NT2/D1 (cell line): ENCODE data around the gene ADORA1.

ENCODE experiments used
- SUZ12 ChIP-seq: IDR thresholded peaks from 2 replicates; pipeline ENCODE4 v1.6.1; 2011; ENCODE audit not compliant: insufficient read length, insufficient read depth; ENCODE audit errors: extremely low read depth
- YY1 ChIP-seq: IDR thresholded peaks from 2 replicates; pipeline ENCODE4 v1.6.1; 2011; ENCODE audit not compliant: insufficient read length, insufficient read depth
- ZNF274 ChIP-seq: IDR thresholded peaks from 2 replicates; pipeline ENCODE4 v1.6.1; 2011; ENCODE audit warnings: mild to moderate bottlenecking, low read depth, low read length

- TF ChIP-seq YY1: no peak
- TF ChIP-seq SUZ12: no peak
- no peak for TF ChIP-seq ZNF274
Observed at GRCh38 chr1:203189951-203190352, 62.4 kb downstream of the ADORA1 start.
